Measurements from ENCODE around the gene LDLRAP1. TPM values are rescaled to one million over a fixed set of nuclear protein-coding genes. Genes with fewer than 3 reads are reported as not detected.

The LDLRAP1 gene
- total and polyA plus RNA-seq, 2 donors (not counting 1 experiment from before 2014, with no cell fraction given) = 22.7 to 24.3 TPM

DNA sequence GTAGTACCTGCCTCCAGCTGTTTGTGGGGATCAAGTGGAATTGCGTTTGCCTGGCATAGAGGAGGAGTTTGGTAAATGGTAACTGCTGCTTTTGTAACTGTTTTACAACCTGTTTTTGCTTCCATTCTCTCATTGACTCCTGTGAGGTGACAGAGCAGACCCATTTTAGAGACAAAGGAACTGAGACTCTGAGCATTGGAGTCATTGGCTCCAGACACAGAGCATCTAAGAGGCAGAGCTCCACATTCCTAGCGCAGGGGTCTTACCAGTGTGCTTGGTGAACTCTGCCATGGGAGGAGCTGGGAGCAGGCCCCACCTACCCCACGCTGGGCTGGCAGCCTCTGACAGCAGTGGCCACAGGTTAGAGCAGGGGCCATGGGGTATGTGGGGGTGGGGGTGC lies 2.4 kb downstream of the LDLRAP1 start:
- Mint-ChIP-seq H3K4me1 (peaks cover 44% of the 10 kb centered on the region), H3K27me3 (no peaks in the 10 kb centered on the region), H3K27ac (no peak overlapping the region), H3K4me3 (peak overlapping the region; percentile 78), H3K9me3 (ENCODE audit: insufficient read depth) (no peaks in the 10 kb centered on the region)
- no peak for ATAC-seq (ENCODE audit: low read depth)
- no peak overlapping the region for H3K4me3 ChIP-seq (ENCODE audit: control extremely low read depth in 1 of 5, extremely low read depth in 1 of 5, insufficient read depth in 1 of 5, low read depth in 2 of 5, low read length in 4 of 5)
- peaks cover 40% of the 10 kb centered on the region for H3K79me2 ChIP-seq (ENCODE audit: control insufficient read depth, insufficient read depth, low read length)
- intact Hi-C loops (cut with micrococcal nuclease) = loop anchor here (5.0 kb wide), 1 partner anchor 252 kb away; no protein-coding TSS in a partner anchor
- no peak overlapping the region for H3K9ac ChIP-seq (ENCODE audit: low read length)
- no peaks in the 10 kb centered on the region for H3K36me3 ChIP-seq (replicated peaks in 1 of 2; ENCODE audit: control extremely low read depth in 1 of 2, control insufficient read depth in 1 of 2, extremely low read depth in 1 of 2, insufficient read depth in 2 of 2, low read length in 1 of 2)
- TF ChIP-seq, protein P1, sequence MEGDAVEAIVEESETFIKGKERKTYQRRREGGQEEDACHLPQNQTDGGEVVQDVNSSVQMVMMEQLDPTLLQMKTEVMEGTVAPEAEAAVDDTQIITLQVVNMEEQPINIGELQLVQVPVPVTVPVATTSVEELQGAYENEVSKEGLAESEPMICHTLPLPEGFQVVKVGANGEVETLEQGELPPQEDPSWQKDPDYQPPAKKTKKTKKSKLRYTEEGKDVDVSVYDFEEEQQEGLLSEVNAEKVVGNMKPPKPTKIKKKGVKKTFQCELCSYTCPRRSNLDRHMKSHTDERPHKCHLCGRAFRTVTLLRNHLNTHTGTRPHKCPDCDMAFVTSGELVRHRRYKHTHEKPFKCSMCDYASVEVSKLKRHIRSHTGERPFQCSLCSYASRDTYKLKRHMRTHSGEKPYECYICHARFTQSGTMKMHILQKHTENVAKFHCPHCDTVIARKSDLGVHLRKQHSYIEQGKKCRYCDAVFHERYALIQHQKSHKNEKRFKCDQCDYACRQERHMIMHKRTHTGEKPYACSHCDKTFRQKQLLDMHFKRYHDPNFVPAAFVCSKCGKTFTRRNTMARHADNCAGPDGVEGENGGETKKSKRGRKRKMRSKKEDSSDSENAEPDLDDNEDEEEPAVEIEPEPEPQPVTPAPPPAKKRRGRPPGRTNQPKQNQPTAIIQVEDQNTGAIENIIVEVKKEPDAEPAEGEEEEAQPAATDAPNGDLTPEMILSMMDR (IDR thresholded peaks at IDR 0.05) = no peak
- no peak for TF ChIP-seq EZH2 (IDR thresholded peaks at IDR 0.05; ENCODE audit: borderline replicate concordance, insufficient read depth, low read depth, low read length, poor library complexity, severe bottlenecking)
- peaks cover 36 to 55% of the 10 kb centered on the region in 2 donors for H3K4me1 ChIP-seq (ENCODE audit: control insufficient read depth in 2 of 2, insufficient read depth in 2 of 2, low read length in 2 of 2)
- ChIA-PET POLR2A (no interaction called here), CTCF (interaction anchor here (1.0 kb wide), 1 partner anchor 265 kb away, joined by 3 read pairs; no protein-coding TSS in a partner anchor)
- no peak for DNase-seq
- H2AFZ ChIP-seq (ENCODE audit: insufficient read depth, low read depth, low read length, poor library complexity, severe bottlenecking) = no peak overlapping the region
- peaks cover 0 to 13% (median 3%) of the 10 kb centered on the region in 4 experiments for H3K27me3 ChIP-seq (replicated peaks in 1 of 4; ENCODE audit: control extremely low read depth in 1 of 4, control insufficient read depth in 3 of 4, insufficient read depth in 4 of 4, low read length in 3 of 4)
- H3K9me3 ChIP-seq (ENCODE audit: control extremely low read depth in 1 of 3, control insufficient read depth in 2 of 3, insufficient read depth in 1 of 3, low read length in 2 of 3) = no peaks in the 10 kb centered on the region
- peaks cover 26% of the 10 kb centered on the region for H4K20me1 ChIP-seq (ENCODE audit: control insufficient read depth, insufficient read depth, low read length, poor library complexity, severe bottlenecking)
- no peak overlapping the region for H3K27ac ChIP-seq (ENCODE audit: low read length in 2 of 2)
- H3K4me2 ChIP-seq (replicated peaks; ENCODE audit: low read depth, low read length, poor library complexity, severe bottlenecking) = no peak overlapping the region
- 100% methylated on average over 1 of the region's 3 CpGs for WGBS (ENCODE audit: insufficient coverage)

GRCh38 chr1:25546193-25546592 lies 2.8 kb downstream of the LDLRAP1 start:
- H3K9me3 Mint-ChIP-seq (ENCODE audit: insufficient read depth) = no peaks in the 10 kb centered on the region
- Histone ChIP-seq H3K27me3 (replicated peaks in 1 of 4; ENCODE audit: control extremely low read depth in 1 of 4, control insufficient read depth in 3 of 4, insufficient read depth in 4 of 4, low read length in 3 of 4) (peaks cover 0 to 13% (median 3%) of the 10 kb centered on the region in 4 experiments), H2AFZ (ENCODE audit: insufficient read depth, low read depth, low read length, poor library complexity, severe bottlenecking) (no peak overlapping the region), H4K20me1 (ENCODE audit: control insufficient read depth, insufficient read depth, low read length, poor library complexity, severe bottlenecking) (peaks cover 26% of the 10 kb centered on the region), H3K4me3 (ENCODE audit: control extremely low read depth in 1 of 5, extremely low read depth in 1 of 5, insufficient read depth in 1 of 5, low read depth in 2 of 5, low read length in 4 of 5) (no peak overlapping the region), H3K36me3 (replicated peaks in 1 of 2; ENCODE audit: control extremely low read depth in 1 of 2, control insufficient read depth in 1 of 2, extremely low read depth in 1 of 2, insufficient read depth in 2 of 2, low read length in 1 of 2) (no peaks in the 10 kb centered on the region), H3K9me3 (ENCODE audit: control extremely low read depth in 1 of 3, control insufficient read depth in 2 of 3, insufficient read depth in 1 of 3, low read length in 2 of 3) (no peaks in the 10 kb centered on the region), H3K4me2 (replicated peaks; ENCODE audit: low read depth, low read length, poor library complexity, severe bottlenecking) (no peak overlapping the region), H3K9ac (ENCODE audit: low read length) (no peak overlapping the region), H3K4me1 (ENCODE audit: control insufficient read depth in 2 of 2, insufficient read depth in 2 of 2, low read length in 2 of 2) (peaks cover 40 to 60% of the 10 kb centered on the region in 2 donors), H3K79me2 (ENCODE audit: control insufficient read depth, insufficient read depth, low read length) (peaks cover 44% of the 10 kb centered on the region), H3K27ac (ENCODE audit: low read length in 2 of 2) (no peak overlapping the region)
- intact Hi-C loops (cut with micrococcal nuclease) = loop anchor here (5.0 kb wide), 1 partner anchor 251 kb away; no protein-coding TSS in a partner anchor
- CTCF ChIA-PET = interaction anchor here (1.0 kb wide), 1 partner anchor 265 kb away, joined by 3 read pairs; no protein-coding TSS in a partner anchor
- no peak for ATAC-seq (ENCODE audit: low read depth)
- no peak for TF ChIP-seq EZH2 (IDR thresholded peaks at IDR 0.05; ENCODE audit: borderline replicate concordance, insufficient read depth, low read depth, low read length, poor library complexity, severe bottlenecking)
- TF ChIP-seq, protein P1 (IDR thresholded peaks at IDR 0.05) = no peak
- POLR2A ChIA-PET = no interaction called here
- no peaks in the 10 kb centered on the region for H3K27me3 Mint-ChIP-seq
- no peak overlapping the region for H3K4me3 Mint-ChIP-seq
- no CpG with 5 or more reads among the region's 1 CpG for WGBS (ENCODE audit: insufficient coverage)
- H3K27ac Mint-ChIP-seq = no peak overlapping the region
- no peak for DNase-seq
- H3K4me1 Mint-ChIP-seq = peaks cover 48% of the 10 kb centered on the region

All from B cell (primary cell).